Stimulated activated CD4-positive, alpha-beta T cell treated with anti-CD3 and anti-CD28 coated beads, Interleukin-15, amount 100 ng/mL, for 24 hours (primary cell): ENCODE measurements around the gene BCL2L13.
A peak's percentile ranks its signal among the peaks of the same experiment; 100 is the strongest.
"Not testable (repeated sequence)": the region's sequence is repeated elsewhere in the genome, so short reads cannot be mapped to it uniquely, and the experiment has no call there.

Experiments used
- DNase-seq: peaks from one replicate; pipeline ENCODE4 v3.0.0-alpha.2; 2020

Gene BCL2L13

DNA sequence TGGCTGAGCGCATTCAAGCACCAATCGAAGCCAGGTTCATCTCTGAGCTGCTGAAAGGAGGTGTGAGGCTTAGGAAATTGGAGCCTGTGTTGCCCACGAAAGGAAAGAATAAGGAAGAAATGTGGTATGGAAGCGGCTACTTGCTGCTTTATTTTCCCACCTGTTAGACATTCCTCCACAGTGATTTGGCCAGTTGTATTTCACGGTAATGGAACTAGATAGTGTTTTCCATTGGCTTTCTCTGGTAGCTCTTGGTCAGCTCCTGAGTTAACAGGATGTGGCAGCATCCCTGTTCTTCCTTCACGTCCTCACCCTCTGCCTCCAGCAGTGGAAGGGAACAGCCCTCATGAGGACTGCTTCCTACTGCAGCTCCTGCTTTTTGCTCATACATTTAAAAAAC lies 91.0 kb downstream of the BCL2L13 start:
- no peak for DNase-seq

DNA sequence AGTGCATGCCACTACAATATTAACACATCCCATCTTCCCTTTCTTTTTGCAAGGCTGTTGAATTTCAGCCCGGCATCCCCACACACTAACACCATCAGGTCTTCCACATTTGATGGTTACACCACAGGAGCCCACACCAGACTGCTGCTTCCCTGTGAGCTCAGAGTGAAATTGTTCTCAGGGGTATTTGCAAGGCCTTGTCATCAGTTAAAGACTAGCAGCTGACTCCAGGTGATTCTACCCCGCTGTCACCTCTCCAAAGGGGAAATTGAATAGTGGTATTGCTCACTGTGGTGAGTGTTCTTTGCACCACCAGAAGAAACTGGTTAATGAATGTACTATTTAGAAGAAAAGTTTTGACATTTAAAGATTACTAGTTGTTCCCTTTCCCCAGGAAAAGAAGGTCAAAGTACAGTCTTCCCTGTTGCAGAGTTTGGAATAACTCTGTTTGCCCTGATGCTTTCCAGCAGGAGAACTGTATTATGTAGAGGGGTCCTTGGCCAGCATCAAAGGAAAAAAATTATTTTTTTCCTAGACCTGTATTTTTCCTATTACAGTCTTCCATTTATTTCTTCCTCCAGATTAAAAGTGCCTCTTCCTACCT lies 93.8 kb downstream of the BCL2L13 start:
- DNase-seq = no peak

DNA sequence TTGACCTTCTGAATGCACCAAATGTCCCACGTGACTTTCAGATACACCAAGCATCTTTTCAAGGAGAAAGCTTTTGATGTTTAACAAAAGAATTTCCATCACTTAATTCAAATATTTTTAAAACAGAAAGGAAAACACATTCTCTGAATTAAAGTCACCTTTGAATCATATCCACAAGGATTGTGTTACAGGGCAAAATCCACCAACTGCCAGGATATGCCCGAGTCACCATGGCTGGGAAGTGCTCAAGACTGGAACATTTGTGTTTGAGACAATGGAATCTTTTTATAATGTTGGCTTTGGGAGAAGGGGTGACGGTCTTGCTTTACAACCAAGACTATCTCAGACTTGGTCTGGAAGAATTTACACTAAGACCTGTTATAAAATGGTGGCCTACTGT lies 94.9 kb downstream of the BCL2L13 start:
- no peak for DNase-seq

DNA sequence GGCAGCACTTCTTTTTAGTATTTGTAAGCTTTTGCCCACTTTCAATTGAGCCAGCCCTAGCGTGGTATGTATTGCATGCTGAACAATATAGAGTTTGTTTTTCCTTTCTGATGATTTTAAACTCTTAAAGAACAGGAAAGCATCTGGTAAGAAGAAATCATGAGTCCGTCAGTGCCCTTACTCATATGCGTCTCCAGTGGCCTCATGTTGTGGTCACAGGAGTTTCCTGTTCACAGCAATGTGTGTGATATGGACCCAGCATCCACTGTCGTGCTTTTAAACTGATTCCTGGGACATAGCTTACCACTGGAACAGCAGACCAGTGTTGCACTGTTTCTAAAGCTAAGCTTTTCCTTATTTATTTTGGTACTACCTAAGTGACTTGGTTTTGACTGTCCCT lies 95.6 kb downstream of the BCL2L13 start:
- peak; percentile 48 for DNase-seq

DNA sequence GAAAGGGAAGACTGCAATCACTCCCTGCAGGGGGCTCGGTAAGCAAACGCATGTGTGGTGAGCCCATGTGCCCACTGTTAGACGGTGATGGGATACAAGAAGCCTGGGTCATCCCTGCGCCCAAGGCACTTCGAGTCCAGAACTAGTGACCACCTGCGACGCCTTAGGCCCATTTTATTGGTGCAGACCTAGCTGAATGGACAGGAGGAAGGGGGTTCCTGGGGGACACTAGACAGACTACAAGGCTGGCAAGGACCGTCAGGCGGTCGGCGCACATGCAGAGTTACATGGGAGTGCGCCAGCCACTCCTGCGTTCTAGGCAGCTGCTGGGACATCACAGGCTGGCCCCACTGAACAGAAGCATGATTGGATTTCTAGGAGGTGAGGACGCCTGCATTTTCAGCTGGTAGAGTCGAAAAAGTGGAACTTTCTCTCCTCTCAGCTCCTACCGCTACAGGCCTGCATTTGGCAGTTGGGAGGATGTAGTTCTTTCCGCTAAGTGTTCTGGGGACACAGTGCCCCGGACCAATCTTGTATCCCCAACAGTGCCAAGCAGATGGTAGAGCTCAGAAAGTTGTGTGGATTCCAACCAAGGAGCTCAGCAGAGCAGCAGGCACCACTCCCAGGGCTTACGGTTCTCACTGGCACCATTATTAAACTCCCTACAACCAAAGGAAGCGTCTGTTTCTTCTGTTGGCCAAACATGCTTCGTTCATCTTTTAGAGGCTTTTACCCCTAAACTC lies 100.0 kb downstream of the BCL2L13 start:
- DNase-seq = no peak

DNA sequence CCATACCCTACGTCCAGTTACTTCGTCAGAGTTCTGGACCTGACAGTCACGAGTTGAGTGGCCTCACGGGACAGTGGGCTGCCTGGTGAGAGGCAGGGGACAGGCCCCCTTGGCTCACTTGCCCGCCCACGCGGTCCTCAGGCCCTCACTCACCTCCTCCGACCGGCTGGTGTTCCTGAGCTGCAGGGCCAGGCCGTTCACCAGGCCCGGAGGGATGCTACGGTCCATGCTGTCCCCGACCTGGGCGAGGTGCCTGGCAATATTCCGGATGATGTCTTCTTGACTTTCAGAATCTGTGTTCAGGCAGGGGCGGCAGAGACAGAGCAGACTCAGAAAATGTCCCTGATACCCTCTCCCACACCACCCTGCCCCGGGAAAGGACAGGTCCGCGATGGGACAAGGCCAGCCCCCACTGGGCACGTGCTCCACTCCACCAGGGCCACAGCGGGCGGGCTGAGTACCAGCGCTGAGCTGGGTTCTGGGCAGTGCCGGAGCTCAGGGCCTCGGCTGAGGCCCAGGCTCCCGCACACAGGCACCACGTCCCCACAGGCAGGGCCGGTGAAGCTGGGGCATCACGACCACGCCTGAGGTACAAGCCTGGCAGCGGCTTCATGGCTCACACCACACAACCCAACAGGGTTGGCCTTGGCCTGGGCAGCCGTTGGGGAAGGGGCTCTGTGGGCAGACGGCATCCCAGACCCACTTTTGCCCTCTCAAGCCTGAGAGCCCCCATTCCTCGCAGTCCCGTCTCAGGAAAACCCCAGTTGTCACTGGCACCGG lies 100.8 kb downstream of the BCL2L13 start:
- DNase-seq = no peak

DNA sequence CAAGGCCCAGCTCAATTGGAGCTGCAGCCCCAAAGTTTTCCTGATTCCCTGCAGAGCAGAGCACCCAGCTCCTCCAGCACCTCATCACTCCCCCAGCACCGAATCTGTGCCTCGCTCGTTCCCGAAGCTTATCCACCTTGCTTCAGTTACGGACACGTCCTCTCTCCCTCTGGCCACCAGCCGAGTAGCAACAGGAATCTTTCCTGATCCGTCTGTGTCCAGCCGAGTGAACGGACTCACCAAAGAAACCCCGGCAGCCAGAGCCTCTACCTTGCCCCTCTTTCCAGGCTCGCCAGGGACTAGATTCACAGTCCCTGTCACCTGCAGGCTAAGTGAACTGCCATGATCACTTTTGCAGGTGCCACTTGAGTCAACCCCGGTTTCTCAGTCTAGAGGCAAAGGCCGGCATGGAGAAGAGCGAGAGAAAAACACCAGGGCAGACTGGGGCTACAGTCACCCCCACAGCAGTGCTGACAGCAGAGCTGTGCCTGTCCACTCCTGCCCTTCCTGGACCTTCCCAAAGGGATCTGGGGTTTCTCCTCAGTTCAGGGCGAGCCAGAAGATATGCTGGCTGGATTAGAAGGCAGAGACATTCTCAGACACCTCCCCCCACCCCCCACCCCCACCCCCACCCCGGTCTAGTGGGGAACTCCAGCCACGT lies 103.4 kb downstream of the BCL2L13 start:
- no peak for DNase-seq

DNA sequence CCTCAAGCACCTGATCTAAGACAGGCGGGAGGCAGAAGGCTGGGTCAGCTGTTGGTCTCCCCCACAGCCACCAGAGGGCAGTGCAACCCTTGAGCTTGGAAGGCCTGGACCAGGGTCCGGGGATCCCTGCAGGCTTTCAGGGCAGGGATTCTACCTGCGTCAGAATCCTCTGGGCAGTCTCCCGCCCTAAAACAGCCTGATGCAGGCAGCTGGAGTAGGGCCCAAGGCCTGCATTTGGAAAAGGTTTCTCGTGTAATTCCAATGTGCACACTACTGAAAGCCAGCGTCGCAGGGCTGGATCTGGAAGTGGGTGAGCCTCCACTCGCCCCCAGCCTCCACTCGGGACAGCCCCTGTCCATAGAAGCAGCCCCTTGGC lies 104.0 kb downstream of the BCL2L13 start:
- DNase-seq = peak; percentile 81

DNA sequence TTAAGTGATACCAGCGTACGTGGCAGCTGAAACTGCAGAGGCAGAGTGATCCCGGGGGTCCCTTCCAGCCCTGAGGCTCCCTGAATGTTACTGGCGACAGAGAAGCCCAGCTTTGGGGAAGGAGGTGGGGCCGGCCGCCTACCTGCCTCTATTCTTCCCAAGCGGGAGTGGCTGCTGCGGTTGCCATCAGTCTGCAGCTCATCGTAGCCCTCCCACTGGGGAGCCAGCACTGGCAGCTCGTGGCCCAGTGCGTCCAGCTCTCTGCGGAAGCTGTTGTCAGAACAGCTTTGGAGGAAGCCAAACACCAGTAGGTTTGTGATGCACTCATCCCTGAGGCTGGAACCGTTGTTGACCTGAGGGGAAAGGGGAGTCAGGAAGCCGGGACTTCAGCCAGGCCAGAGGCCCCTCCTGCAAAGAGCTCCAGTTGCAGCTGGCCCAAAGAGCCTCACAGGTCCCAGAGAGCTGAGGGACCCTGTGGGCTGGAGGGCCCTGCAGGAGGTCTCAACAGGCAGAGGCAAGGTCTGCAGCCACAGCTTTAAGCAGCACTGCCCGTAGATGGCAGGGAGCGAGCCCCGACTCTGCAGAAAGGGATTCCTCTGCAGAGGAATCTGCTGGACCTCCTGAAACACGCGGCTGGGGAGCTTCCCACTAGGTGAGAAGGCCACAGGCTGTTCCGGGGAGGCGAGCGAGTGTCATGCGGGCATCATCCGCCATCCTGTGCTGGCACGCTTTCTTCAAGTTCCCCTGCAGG lies 105.3 kb downstream of the BCL2L13 start:
- DNase-seq = no peak

DNA sequence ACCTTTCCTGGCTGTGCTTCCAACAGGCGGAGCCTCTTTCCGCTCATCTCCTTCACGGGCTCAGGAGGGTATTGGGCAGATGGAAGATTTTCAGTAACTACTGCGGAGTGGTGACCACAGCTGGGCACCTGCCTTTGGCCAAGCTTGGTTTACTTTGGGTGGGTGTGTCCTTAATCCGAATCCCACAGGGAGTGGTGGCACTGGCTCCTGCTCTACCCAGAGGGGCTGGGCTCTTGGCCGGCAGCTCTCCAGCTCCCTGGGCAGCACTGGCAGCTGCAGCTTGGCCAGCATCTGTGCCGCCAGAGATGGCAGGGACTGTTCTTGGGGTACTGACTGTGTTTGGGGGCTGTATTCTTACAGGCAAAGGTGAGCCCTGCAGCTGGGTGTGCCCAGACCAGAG lies 105.9 kb downstream of the BCL2L13 start:
- no peak for DNase-seq

DNA sequence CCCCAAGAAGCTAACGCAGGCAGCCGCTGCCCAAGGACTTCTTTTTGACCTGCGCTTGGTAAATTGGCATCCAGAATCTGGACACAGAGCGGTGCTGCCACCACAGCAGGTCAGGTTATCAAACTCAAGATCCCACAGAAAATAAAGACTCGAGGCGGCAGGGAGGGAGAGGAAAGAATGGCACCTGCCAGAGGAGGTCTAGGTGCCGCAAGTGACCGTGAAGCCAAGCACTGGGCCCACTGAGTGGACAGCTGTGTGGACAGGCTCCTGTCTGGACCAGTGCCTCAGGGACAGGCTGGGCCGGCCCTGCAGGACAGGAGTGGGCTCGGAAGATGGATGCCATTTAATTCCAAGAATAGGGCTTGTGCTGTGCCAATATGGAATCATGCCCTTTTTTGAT lies 108.4 kb downstream of the BCL2L13 start:
- DNase-seq = no peak

DNA sequence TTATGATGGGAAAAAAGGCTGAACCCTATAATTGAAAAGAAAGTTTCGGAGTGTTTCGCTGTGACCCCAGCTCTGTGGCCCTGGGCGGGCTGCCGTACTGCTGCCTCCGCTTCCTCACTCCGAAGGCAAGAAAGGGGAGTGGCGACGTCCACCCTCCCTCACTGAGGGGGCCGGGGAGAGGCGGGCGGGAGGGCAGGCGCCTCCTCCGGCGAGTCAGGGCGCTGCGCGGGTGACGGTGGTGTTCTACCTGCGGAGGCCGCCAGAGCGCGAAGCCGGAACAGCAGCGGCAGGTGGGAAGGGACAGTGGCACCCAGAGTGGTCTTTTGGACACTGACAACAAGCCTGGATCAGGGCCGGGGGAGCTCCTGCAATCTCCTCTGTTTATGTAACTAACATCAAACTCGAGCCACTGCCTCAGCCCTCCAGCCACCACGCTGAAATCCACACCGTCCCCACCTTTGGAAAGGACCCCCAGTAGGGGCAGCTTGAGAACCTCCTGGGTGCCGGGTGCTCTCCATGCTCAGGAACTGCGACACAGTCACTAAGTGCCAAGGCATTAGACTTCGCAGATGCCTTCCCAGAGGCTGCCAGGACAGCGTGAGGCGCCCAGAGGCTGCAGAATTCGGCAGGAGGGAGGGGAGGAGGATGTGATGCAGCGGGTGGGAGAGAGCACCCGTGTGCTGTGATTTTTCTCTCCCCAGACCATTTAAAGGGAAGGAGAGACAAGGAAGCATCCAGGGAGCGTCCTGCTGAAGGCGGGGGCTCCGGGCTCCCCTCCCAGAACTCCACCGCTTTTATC lies 110.2 kb downstream of the BCL2L13 start:
- DNase-seq = no peak

DNA sequence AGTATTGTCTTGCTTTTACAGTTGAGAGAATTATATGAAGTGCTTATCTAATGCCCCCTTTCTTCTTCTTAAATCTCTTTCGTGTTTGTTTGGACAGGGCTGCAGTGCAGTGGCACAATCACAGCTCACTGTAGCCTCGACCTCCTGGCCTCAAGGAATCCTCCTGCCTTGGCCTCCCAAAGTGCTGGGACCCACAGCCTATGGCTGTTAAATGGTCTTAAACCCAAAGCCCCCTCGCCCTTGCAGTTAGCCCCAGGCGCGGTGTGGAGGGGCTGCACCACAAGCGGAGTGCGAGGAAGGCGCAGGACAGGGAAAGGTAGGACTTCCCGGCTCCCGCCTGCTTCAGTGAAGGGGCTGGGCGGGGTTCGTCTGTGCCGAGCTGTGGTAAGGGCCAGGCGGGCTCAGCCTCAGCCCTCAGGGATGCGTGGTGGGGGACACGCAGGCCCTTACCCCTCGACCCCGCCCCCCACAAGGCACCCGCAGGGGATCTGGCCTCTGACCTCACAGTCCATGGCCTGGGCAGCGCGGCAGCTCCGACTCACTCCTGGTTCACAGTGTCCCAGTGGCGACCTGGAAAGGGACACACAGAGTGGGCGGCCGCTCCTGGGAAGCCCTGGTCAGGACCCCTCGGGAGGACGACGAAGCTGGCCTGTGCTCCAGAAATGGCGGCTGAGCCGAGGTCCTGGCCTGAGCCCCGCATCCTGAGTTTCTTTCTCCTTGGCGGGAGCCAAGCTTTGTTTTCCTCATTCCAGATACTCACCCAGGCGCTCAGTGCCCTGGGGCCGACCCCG lies 111.2 kb downstream of the BCL2L13 start:
- no peak for DNase-seq

DNA sequence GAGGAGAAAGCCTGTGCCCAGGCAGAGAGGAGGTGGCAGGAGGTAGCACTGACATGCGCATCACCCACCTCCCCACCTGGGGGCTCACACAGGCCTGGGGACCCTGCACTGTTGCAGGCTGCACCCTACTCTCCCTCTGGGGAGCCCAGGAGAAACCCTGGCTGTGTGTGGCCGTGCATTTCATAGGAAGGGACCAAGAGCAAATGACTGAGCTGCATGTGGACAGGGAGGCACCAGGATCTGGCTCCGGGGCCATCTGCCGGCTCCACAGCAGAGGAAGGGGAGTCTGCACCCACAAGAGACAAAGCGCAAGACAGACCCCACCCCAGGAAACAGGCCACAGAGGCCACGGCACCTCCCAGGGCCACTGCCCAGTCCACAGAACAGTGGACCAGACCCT lies 113.0 kb downstream of the BCL2L13 start:
- no peak for DNase-seq

DNA sequence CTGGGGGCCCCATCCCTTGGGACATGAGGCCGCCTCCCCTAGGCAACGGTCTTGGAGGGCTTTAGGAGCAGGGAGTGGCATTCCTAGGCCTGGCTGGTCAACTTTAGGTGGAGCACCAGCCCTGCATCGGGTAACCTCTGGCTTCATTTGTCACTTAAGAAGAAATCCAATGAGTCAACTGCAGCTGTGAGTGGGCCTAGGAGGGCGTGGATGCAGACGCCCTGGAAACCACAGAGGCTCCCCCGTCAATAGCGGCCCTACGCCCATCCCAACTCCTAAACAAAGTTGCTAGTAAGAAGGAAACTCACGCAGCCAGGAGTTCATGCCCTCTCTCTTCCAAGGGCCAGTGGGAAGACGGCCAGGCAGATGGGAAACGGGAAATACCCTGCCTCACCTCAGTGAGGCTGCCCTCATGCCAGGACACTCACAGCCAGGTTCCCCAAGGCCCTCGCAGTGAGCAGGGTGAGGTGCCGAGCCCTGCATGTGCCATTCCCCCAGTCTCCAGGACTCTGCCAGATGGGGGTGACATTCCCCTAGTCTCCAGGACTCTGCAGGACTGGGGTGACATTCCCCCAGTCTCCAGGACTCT lies 114.9 kb downstream of the BCL2L13 start:
- DNase-seq = no peak

DNA sequence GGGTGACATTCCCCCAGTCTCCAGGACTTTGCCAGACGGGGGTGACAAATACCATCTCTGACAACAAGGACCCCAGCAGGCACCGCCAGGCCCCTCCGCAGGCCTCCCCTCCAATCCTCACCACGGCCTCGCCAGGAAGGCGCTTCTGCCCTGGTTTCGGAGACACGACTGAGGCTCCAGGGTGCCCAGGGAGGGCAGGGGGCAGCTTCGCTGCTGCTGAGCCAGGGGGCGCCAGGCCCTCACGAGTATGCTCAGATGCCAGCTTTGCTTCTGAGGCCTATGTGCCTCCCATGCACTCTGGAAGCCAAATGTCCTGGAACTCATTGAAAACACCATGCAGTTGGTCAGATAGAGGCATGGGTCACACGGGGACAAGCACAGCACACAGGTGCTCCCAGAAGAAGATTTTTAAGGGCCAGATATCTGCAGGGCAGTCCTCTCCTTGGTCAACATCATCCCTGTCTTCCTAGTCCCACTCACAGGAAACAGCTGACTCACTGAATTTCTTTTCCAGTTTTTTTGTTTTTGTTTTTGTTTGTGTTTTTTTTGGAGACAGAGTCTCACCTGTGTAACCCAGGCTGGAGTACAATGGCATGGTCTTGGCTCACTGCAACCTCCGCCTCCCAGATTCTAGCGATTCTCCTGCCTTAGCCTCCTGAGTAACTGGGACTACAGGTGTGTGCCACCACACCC lies 115.8 kb downstream of the BCL2L13 start:
- peak; percentile 45 for DNase-seq

DNA sequence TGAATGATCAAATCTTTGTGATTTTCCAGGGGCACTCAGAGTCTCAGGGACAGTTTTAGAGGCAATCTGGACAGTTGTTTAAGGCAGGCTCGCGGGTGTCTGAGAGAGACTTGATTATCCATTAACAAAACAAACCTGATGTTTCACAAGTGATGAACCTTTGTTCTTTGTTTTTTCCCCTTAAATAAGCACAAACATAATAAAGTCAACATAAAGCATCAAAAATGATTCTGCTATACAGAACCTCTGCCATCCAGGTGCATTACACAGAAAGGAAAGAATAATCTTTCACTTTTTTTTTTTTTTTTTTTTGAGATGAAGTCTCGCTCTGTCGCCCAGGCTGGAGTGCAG lies 122.6 kb downstream of the BCL2L13 start:
- no peak for DNase-seq

DNA sequence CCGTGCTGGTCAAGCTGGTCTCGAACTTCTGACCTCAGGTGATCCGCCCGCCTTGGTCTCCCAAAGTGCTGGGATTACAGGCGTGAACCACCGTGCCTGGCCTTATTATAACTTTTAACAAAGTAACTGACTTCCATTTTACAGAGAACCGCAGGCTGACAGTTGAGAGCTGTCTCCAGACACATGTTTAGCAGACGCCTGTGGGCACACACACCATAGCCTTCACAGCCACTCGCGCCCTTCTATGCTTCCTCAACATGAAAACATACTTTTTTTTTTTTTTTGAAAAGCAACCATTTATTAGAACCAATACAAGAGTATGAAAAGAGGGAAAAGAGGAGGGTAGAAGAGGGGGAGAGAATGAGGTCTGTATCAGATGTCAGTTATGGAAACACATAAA lies 124.9 kb downstream of the BCL2L13 start:
- not testable (repeated sequence) for DNase-seq

DNA sequence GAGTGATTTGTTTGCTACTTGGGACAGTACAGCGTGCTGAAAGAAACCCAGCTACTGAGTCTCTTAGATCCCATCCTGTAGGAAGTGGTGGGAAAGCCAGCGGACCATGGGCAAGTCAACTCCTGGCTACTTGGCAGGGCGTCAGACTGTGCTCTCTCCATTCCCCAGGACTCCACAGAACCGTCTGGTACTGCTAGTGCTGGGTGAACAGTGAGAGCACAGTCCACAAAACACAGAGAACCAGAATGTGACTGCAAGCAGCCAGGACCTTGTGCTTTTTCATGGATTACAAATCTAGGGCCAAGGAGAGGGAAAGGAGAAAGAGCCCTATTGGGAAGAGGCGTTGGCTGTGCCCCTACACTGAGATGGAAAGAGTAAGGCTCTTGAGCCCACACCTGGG lies 125.5 kb downstream of the BCL2L13 start:
- DNase-seq = no peak

DNA sequence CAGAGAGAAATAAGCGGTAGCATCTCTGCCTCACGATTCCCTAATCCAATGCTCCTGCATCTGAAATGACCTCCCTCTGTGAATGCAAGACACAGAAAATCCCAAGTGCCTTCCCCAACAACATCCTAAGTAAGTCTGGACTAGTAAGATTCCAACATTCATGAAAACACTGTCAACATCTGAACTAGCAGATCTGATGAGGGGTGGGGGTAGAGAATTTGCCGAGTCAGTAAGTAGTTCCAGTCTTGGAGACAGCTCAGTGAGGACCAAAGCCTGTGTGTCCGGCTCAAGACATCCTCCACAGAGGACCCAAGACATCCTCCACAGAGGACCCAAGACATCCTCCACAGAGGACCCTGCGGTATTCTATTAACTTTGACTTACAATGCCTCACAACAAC lies 126.3 kb downstream of the BCL2L13 start:
- not testable (repeated sequence) for DNase-seq
